Testis (tissue), 2 donors: Measurements from ENCODE around the gene CKAP5.

ENCODE experiments used
- POLR2A ChIP-seq: fragments of 450-650 bp; IDR thresholded peaks from one replicate; pipeline ENCODE4 v1.6.1; 2017; ENCODE audit warnings: antibody characterized with exemption, mild to moderate bottlenecking, moderate library complexity
- TF ChIP-seq, protein P1 (sequence below), 3 experiments: fragments of 450-650 bp in 2 of 3; fragments of 200-600 bp in 1 of 3; sonication (generic) in 1 of 3; IDR thresholded peaks; one replicate each; pipeline ENCODE4 v1.5.1; 2016 to 2019; ENCODE audit warnings: antibody characterized with exemption in 3 of 3, mild to moderate bottlenecking in 2 of 3, moderate library complexity in 1 of 3

DNA sequence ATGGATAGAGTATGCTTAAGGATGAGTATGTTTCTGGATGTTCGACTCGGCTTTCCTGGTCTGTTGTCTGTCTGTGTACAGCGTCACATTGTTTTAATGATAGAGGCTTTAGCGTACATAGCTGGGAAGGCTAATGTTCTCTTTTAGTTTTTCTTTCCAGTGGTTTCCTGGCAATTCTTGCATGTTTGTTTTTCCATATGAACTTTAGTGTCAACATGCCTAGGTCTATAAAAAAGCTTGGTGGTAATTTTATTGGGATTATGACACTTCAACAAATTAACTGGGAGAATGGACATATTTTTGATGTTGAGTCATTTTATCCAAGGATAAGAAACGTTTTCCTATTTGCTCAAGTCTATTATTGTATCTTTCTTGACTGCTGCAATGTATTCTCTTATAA is 109.5 kb downstream of the CKAP5 start:
- TF ChIP-seq, protein P1, sequence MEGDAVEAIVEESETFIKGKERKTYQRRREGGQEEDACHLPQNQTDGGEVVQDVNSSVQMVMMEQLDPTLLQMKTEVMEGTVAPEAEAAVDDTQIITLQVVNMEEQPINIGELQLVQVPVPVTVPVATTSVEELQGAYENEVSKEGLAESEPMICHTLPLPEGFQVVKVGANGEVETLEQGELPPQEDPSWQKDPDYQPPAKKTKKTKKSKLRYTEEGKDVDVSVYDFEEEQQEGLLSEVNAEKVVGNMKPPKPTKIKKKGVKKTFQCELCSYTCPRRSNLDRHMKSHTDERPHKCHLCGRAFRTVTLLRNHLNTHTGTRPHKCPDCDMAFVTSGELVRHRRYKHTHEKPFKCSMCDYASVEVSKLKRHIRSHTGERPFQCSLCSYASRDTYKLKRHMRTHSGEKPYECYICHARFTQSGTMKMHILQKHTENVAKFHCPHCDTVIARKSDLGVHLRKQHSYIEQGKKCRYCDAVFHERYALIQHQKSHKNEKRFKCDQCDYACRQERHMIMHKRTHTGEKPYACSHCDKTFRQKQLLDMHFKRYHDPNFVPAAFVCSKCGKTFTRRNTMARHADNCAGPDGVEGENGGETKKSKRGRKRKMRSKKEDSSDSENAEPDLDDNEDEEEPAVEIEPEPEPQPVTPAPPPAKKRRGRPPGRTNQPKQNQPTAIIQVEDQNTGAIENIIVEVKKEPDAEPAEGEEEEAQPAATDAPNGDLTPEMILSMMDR (IDR thresholded peaks at IDR 0.05): no peak
- TF ChIP-seq POLR2A: no peak
